Mesothelial cell of epicardium (in vitro differentiated cells): Measurements from ENCODE around the gene NFASC. TPM values are rescaled to one million over a fixed set of nuclear protein-coding genes. Genes with fewer than 3 reads are reported as not detected.

ENCODE experiments used
- DNase-seq, 2 experiments: peaks; one replicate each; pipeline ENCODE4 v3.0.0; 2021; ENCODE audit warnings: low spot score in 2 of 2; ENCODE audit not compliant: unreplicated experiment in 2 of 2
- H3K27ac Mint-ChIP-seq: 2 replicates; pipeline ENCODE4 v1.8.0; 2021; ENCODE audit warnings: mixed read lengths
- H3K27me3 Mint-ChIP-seq: 2 replicates; pipeline ENCODE4 v1.8.0; 2021; ENCODE audit warnings: low read depth, mixed read lengths
- H3K36me3 Mint-ChIP-seq: 2 replicates; pipeline ENCODE4 v1.8.0; 2021; ENCODE audit warnings: mixed read lengths
- H3K4me1 Mint-ChIP-seq: 2 replicates; pipeline ENCODE4 v1.8.0; 2021; ENCODE audit warnings: mixed read lengths
- H3K4me3 Mint-ChIP-seq: 2 replicates; pipeline ENCODE4 v1.8.0; 2021; ENCODE audit warnings: mild to moderate bottlenecking, moderate library complexity, mixed read lengths
- H3K9me3 Mint-ChIP-seq: 2 replicates; pipeline ENCODE4 v1.8.0; 2021; ENCODE audit warnings: mixed read lengths
- CTCF ChIP-seq: fragments of 200-600 bp; sonication (generic); IDR thresholded peaks from one replicate; pipeline ENCODE4 v1.5.0; 2021; ENCODE audit warnings: antibody characterized with exemption; ENCODE audit not compliant: unreplicated experiment
- total RNA-seq: library from RNA; stranded (reverse); gene quantifications from 3 replicates; pipeline ENCODE4 v1.2.1, GENCODE V29; 2021

NFASC gene
- total RNA-seq, 1 donor from 2014 or later: 0.72 TPM

GRCh38 chr1:205020466-205020865 is 149.8 kb downstream of the NFASC start:
- Mint-ChIP-seq H3K4me3 (no peak overlapping the region), H3K4me1 (no peaks in the 10 kb centered on the region), H3K9me3 (no peaks in the 10 kb centered on the region), H3K27me3 (peaks cover 38% of the 10 kb centered on the region), H3K36me3 (no peaks in the 10 kb centered on the region), H3K27ac (no peak overlapping the region)
- no peak for DNase-seq
- no peak for TF ChIP-seq CTCF

- no peaks in the 10 kb centered on the region for H3K9me3 Mint-ChIP-seq
- H3K27me3 Mint-ChIP-seq: peaks cover 40% of the 10 kb centered on the region
- H3K4me1 Mint-ChIP-seq: no peaks in the 10 kb centered on the region
- no peak for DNase-seq
- no peak overlapping the region for H3K27ac Mint-ChIP-seq
- H3K36me3 Mint-ChIP-seq: no peaks in the 10 kb centered on the region
- no peak for TF ChIP-seq CTCF
- no peak overlapping the region for H3K4me3 Mint-ChIP-seq
These were observed 154.0 kb downstream of the NFASC start for GRCh38 chr1:205024679-205025078.

- no peaks in the 10 kb centered on the region for H3K4me1 Mint-ChIP-seq
- H3K9me3 Mint-ChIP-seq: no peaks in the 10 kb centered on the region
- DNase-seq: no peak
- H3K36me3 Mint-ChIP-seq: no peaks in the 10 kb centered on the region
- H3K27me3 Mint-ChIP-seq: peaks cover 40% of the 10 kb centered on the region
- no peak for TF ChIP-seq CTCF
- no peak overlapping the region for H3K27ac Mint-ChIP-seq
- H3K4me3 Mint-ChIP-seq: no peak overlapping the region
These were observed 154.6 kb downstream of the NFASC start for GRCh38 chr1:205025239-205025638.

GRCh38 chr1:205026181-205026580 is 155.5 kb downstream of the NFASC start:
- Mint-ChIP-seq H3K27me3 (peaks cover 38% of the 10 kb centered on the region), H3K4me3 (no peak overlapping the region), H3K4me1 (no peaks in the 10 kb centered on the region), H3K36me3 (no peaks in the 10 kb centered on the region), H3K27ac (no peak overlapping the region), H3K9me3 (no peaks in the 10 kb centered on the region)
- no peak for TF ChIP-seq CTCF
- no peak for DNase-seq

GRCh38 chr1:205028390-205028789 is 157.7 kb downstream of the NFASC start:
- no peak for TF ChIP-seq CTCF
- DNase-seq: no peak
- Mint-ChIP-seq H3K36me3 (no peaks in the 10 kb centered on the region), H3K27ac (no peak overlapping the region), H3K4me3 (no peak overlapping the region), H3K9me3 (no peaks in the 10 kb centered on the region), H3K4me1 (no peaks in the 10 kb centered on the region), H3K27me3 (peaks cover 45% of the 10 kb centered on the region)

GRCh38 chr1:205028924-205029323 is 158.3 kb downstream of the NFASC start:
- no peaks in the 10 kb centered on the region for H3K4me1 Mint-ChIP-seq
- H3K27me3 Mint-ChIP-seq: peaks cover 45% of the 10 kb centered on the region
- H3K9me3 Mint-ChIP-seq: no peaks in the 10 kb centered on the region
- no peak overlapping the region for H3K27ac Mint-ChIP-seq
- no peaks in the 10 kb centered on the region for H3K36me3 Mint-ChIP-seq
- no peak overlapping the region for H3K4me3 Mint-ChIP-seq
- no peak for TF ChIP-seq CTCF
- no peak for DNase-seq
